HEK293 (cell line): ENCODE data around the gene ARID4A.

Source experiments
- TCF7L2 ChIP-seq: IDR thresholded peaks from 2 replicates; pipeline ENCODE4 v1.6.1; 2011; ENCODE audit warnings: low read depth, mild to moderate bottlenecking, inconsistent platforms, low read length, moderate library complexity, borderline replicate concordance
- ZBTB21 ChIP-seq: fragments of 450-650 bp; formaldehyde crosslinking; IDR thresholded peaks from 2 replicates; pipeline ENCODE4 v1.5.1; 2017; ENCODE audit warnings: missing biosample characterization, missing genetic modification characterization
- ZNF10 ChIP-seq: fragments of 450-650 bp; formaldehyde crosslinking; IDR thresholded peaks from 2 replicates; pipeline ENCODE4 v1.5.1; 2017; ENCODE audit warnings: missing biosample characterization, missing genetic modification characterization
- ZNF416 ChIP-seq: fragments of 450-650 bp; formaldehyde crosslinking; IDR thresholded peaks from 2 replicates; pipeline ENCODE4 v1.5.1; 2016; ENCODE audit warnings: missing biosample characterization, missing genetic modification characterization
- ZNF426 ChIP-seq: fragments of 450-650 bp; formaldehyde crosslinking; IDR thresholded peaks from 2 replicates; pipeline ENCODE4 v1.5.1; 2017; ENCODE audit warnings: missing biosample characterization, missing genetic modification characterization, mild to moderate bottlenecking, inconsistent platforms, moderate library complexity
- ZNF629 ChIP-seq: fragments of 450-650 bp; formaldehyde crosslinking; IDR thresholded peaks from 2 replicates; pipeline ENCODE4 v1.5.1; 2017; ENCODE audit warnings: missing biosample characterization, missing genetic modification characterization
- TF ChIP-seq, protein P1 (sequence below): fragments of 450-650 bp; formaldehyde crosslinking; IDR thresholded peaks from 2 replicates; pipeline ENCODE4 v1.5.1; 2016; ENCODE audit warnings: missing biosample characterization, missing genetic modification characterization, low read depth
- TF ChIP-seq, protein P2 (sequence below): fragments of 450-650 bp; formaldehyde crosslinking; IDR thresholded peaks from 2 replicates; pipeline ENCODE4 v1.5.0; 2017; ENCODE audit warnings: missing biosample characterization, missing genetic modification characterization, borderline replicate concordance
- TF ChIP-seq, protein P3 (sequence below): fragments of 450-650 bp; formaldehyde crosslinking; IDR thresholded peaks from 2 replicates; pipeline ENCODE4 v1.5.1; 2016; ENCODE audit warnings: missing biosample characterization, missing genetic modification characterization

DNA sequence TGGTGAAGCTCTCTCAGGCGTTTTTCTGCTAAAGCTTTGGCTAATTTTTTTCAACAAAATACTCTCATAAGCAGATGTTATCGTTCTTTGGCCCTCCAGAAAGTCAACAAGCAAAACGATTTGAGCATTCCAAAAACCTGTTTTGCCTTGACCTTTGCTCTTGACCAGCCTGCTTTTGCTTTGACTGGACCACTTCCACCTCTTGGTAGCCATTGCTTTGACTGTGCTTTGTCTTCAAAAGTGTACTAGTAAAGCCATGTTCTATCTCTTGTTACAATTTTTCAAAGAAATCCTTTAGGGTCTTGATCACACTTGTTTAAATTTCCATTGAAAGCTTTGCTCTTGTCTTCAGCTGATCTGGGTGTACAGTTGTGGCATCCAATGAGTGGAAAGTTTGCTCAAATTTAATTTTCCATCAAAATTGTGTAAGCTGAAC lies 10.7 kb upstream of the ARID4A start:
- TF ChIP-seq, protein P1, sequence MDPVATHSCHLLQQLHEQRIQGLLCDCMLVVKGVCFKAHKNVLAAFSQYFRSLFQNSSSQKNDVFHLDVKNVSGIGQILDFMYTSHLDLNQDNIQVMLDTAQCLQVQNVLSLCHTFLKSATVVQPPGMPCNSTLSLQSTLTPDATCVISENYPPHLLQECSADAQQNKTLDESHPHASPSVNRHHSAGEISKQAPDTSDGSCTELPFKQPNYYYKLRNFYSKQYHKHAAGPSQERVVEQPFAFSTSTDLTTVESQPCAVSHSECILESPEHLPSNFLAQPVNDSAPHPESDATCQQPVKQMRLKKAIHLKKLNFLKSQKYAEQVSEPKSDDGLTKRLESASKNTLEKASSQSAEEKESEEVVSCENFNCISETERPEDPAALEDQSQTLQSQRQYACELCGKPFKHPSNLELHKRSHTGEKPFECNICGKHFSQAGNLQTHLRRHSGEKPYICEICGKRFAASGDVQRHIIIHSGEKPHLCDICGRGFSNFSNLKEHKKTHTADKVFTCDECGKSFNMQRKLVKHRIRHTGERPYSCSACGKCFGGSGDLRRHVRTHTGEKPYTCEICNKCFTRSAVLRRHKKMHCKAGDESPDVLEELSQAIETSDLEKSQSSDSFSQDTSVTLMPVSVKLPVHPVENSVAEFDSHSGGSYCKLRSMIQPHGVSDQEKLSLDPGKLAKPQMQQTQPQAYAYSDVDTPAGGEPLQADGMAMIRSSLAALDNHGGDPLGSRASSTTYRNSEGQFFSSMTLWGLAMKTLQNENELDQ (tag by site-specific recombination) = no peak
- TF ChIP-seq ZNF10 (tag by site-specific recombination) (no peak), ZBTB21 (tag by site-specific recombination) (no peak), ZNF416 (tag by site-specific recombination) (no peak), TCF7L2 (no peak), ZNF426 (tag by site-specific recombination) (no peak), ZNF629 (no peak)
- TF ChIP-seq, protein P2, sequence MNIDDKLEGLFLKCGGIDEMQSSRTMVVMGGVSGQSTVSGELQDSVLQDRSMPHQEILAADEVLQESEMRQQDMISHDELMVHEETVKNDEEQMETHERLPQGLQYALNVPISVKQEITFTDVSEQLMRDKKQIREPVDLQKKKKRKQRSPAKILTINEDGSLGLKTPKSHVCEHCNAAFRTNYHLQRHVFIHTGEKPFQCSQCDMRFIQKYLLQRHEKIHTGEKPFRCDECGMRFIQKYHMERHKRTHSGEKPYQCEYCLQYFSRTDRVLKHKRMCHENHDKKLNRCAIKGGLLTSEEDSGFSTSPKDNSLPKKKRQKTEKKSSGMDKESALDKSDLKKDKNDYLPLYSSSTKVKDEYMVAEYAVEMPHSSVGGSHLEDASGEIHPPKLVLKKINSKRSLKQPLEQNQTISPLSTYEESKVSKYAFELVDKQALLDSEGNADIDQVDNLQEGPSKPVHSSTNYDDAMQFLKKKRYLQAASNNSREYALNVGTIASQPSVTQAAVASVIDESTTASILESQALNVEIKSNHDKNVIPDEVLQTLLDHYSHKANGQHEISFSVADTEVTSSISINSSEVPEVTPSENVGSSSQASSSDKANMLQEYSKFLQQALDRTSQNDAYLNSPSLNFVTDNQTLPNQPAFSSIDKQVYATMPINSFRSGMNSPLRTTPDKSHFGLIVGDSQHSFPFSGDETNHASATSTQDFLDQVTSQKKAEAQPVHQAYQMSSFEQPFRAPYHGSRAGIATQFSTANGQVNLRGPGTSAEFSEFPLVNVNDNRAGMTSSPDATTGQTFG = no peak
- TF ChIP-seq, protein P3, sequence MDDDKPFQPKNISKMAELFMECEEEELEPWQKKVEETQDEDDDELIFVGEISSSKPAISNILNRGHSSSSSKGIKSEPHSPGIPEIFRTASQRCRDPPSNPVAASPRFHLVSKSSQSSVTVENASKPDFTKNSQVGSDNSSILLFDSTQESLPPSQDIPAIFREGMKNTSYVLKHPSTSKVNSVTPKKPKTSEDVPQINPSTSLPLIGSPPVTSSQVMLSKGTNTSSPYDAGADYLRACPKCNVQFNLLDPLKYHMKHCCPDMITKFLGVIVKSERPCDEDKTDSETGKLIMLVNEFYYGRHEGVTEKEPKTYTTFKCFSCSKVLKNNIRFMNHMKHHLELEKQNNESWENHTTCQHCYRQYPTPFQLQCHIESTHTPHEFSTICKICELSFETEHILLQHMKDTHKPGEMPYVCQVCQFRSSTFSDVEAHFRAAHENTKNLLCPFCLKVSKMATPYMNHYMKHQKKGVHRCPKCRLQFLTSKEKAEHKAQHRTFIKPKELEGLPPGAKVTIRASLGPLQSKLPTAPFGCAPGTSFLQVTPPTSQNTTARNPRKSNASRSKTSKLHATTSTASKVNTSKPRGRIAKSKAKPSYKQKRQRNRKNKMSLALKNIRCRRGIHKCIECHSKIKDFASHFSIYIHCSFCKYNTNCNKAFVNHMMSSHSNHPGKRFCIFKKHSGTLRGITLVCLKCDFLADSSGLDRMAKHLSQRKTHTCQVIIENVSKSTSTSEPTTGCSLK = no peak
